Measurements from ENCODE around the gene GALR1.

DNA sequence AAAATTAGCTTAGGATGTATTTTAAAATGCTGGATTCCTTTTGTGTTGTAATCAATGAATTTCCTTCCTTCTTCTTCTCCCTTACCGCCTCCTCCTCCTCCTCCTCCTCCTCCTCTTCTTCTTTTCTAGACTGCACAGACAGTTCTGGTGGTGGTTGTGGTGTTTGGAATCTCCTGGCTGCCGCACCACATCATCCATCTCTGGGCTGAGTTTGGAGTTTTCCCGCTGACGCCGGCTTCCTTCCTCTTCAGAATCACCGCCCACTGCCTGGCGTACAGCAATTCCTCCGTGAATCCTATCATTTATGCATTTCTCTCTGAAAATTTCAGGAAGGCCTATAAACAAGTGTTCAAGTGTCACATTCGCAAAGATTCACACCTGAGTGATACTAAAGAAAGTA lies 18.8 kb downstream of the GALR1 start:
- TF ChIP-seq POLR2A (IDR thresholded peaks at IDR 0.05) = no peak
- TF ChIP-seq, protein P1, sequence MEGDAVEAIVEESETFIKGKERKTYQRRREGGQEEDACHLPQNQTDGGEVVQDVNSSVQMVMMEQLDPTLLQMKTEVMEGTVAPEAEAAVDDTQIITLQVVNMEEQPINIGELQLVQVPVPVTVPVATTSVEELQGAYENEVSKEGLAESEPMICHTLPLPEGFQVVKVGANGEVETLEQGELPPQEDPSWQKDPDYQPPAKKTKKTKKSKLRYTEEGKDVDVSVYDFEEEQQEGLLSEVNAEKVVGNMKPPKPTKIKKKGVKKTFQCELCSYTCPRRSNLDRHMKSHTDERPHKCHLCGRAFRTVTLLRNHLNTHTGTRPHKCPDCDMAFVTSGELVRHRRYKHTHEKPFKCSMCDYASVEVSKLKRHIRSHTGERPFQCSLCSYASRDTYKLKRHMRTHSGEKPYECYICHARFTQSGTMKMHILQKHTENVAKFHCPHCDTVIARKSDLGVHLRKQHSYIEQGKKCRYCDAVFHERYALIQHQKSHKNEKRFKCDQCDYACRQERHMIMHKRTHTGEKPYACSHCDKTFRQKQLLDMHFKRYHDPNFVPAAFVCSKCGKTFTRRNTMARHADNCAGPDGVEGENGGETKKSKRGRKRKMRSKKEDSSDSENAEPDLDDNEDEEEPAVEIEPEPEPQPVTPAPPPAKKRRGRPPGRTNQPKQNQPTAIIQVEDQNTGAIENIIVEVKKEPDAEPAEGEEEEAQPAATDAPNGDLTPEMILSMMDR (IDR thresholded peaks at IDR 0.05) = no peak

Data from Peyer's patch (tissue), 4 donors.